Measurements from ENCODE around the gene POU3F2.
A peak's percentile ranks its signal among the peaks of the same experiment; 100 is the strongest.

The POU3F2 gene

GRCh38 chr6:98836962-98837944 is 2.9 kb downstream of the POU3F2 start:
- no peak overlapping the region for H3K4me3 Mint-ChIP-seq
- H3K36me3 Mint-ChIP-seq, result no peaks in the 10 kb centered on the region
- H3K9me3 Mint-ChIP-seq, result no peaks in the 10 kb centered on the region
- ATAC-seq, result no peak
- H3K27ac Mint-ChIP-seq, result no peak overlapping the region
- H3K27me3 Mint-ChIP-seq, result peaks cover 93% of the 10 kb centered on the region
- peaks cover 29% of the 10 kb centered on the region for H3K4me1 Mint-ChIP-seq

DNA sequence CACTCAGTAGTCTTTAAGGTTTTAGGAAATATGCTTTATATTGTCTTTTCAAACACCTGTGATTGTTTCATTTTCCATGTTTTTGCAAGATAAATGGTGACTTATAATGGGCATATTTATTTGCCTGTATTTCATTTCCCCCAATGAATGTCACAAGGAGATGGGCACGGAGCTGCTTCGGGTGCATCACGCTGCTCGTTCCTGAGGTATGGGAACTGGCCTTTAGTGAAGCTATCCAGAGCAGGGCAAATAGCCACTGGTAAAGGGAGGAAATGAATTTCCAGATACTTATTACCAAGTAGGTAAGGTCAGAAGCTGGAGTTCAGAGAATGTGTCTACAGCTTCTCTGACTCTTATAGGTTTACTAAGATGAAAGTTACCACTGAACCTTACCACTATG is 3.7 kb downstream of the POU3F2 start:
- Mint-ChIP-seq H3K36me3 (no peaks in the 10 kb centered on the region), H3K9me3 (no peaks in the 10 kb centered on the region), H3K27me3 (peaks cover 93% of the 10 kb centered on the region), H3K4me3 (no peak overlapping the region), H3K27ac (no peak overlapping the region), H3K4me1 (peaks cover 30% of the 10 kb centered on the region)
- ATAC-seq, result no peak

DNA sequence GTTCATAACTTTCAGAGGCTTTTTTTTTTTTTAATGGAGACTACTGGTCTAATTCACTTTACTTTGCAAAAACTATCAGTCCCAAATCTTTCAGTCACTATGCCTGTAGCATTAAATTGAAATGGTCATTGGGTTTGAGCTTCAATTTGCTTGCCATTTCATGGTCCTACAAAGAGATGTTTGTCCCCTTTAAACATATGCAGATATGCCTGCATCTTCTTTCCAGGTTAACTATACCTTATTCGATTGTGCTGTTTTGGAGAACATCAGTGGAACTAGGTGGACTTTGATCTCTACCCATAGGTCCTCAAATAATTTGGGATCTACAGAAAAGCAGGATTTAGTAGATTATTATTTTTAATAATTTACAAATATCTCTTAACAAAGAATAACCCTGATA is 4.6 kb downstream of the POU3F2 start:
- Mint-ChIP-seq H3K9me3 (no peaks in the 10 kb centered on the region), H3K36me3 (no peaks in the 10 kb centered on the region), H3K4me1 (peaks cover 28% of the 10 kb centered on the region), H3K27ac (no peak overlapping the region), H3K4me3 (no peak overlapping the region), H3K27me3 (peaks cover 93% of the 10 kb centered on the region)
- ATAC-seq, result no peak

DNA sequence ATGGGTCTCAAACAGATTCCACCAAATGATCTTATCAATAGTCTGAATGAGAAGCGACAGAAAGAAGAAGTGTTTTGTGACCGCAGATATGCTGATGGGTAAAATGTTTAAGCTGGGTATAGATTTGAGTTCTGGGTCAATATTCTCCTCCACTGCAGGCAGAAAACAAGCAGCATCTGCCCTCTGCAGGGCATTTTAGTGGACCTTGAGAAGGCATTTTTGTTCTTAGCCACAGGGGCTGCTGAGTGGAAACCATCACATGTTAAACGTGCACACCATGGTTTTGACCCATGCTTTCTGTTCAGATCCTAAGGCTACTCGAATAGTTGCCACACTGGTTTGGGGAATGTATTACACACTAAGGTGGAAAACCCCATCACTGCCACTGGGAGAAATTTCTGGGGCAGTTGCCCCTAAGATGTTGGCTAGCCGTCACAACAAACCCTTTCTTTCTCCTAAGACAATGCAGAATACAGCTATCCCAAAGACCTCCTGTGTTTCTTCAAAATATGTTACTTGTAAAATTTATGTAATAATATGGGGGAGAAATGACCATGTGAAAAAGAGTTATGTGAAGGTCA is 5.5 kb downstream of the POU3F2 start:
- Mint-ChIP-seq H3K4me3 (no peak overlapping the region), H3K36me3 (no peaks in the 10 kb centered on the region), H3K27me3 (peaks cover 93% of the 10 kb centered on the region), H3K27ac (no peak overlapping the region), H3K4me1 (peaks cover 26% of the 10 kb centered on the region), H3K9me3 (no peaks in the 10 kb centered on the region)
- no peak for ATAC-seq

DNA sequence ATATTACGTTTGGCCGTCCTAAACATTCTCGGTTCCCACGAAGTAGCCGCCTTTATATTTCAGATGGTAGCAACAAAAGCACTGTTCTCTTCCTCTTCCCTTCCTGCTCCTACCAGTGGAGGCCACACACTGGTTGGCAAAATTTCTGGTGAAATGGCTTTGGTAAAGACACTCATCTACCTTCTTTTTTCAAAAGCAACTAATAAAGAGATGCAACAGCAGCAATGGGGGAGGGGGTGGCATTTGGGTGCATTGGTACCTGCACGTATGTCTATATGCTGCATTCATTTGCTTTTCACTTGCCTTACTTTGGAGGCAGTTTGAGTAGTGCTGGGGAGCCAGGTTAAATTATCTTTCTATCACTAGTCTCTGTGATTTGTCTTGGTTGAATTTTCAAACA is 6.0 kb downstream of the POU3F2 start:
- Mint-ChIP-seq H3K9me3 (no peaks in the 10 kb centered on the region), H3K36me3 (no peaks in the 10 kb centered on the region), H3K27me3 (peaks cover 97% of the 10 kb centered on the region), H3K4me1 (peaks cover 31% of the 10 kb centered on the region), H3K4me3 (no peak overlapping the region), H3K27ac (no peak overlapping the region)
- ATAC-seq, result no peak

DNA sequence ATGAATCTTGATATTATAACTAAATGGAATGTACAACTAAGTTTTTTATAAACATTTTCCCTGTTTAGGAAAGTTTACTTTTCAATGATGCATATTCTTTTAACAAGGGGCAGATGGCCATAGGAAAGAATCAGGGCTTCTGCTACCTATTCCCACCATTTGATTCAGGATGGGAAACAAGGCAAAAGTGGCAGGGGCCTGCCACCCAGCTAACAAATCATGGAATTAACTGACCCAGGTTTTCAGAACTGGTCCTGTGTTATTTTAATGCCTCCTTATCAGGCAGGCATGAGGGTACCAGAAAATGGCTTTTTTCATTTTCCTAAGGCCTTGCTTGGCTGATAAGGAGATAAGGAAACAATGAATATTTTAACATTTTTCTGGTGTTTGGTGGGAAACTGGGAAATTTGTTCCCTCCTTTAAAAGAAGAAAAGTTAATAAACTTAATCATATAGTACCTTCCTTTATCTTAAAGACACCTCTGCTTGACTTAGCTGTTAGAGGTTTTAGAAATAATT is 6.7 kb downstream of the POU3F2 start:
- Mint-ChIP-seq H3K27ac (no peak overlapping the region), H3K4me3 (no peak overlapping the region), H3K27me3 (peaks cover 97% of the 10 kb centered on the region), H3K9me3 (no peaks in the 10 kb centered on the region), H3K4me1 (peaks cover 31% of the 10 kb centered on the region), H3K36me3 (no peaks in the 10 kb centered on the region)
- ATAC-seq, result no peak

DNA sequence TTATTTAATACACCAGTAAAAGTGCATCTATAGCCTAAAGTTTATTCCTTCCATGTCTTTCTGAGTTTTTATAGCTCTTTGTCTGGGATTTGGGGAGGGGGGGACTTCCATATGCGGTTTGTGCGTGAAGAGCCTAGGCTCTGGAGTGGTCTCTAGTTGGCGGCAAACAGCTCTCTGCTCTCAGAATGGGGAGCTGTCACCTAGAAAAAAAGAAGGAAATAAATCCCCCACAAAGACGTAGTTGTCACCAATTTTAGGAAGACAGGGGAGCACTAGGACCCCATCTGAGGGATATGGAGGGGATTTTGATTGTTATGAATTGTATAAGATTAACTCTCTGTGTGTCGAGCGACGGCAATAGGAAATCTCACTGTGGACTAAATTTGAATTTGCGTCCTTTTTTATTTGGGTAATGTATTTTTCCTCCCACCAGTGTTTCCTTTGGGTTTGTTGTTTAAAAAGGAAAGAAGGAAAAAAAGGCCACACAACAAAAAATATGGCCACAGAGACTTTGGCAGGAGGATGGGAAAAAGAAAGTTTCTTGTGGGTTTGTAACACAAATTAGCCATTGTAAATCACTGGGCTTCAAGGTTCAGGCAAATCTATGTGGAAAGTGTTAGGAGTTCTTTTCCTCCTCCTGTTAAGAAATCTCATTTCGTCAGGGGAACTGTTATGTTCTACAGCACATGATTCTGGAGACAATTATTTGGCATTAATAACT is 7.4 kb downstream of the POU3F2 start:
- peaks cover 32% of the 10 kb centered on the region for H3K4me1 Mint-ChIP-seq
- H3K27ac Mint-ChIP-seq, result no peak overlapping the region
- peaks cover 97% of the 10 kb centered on the region for H3K27me3 Mint-ChIP-seq
- no peaks in the 10 kb centered on the region for H3K9me3 Mint-ChIP-seq
- H3K36me3 Mint-ChIP-seq, result no peaks in the 10 kb centered on the region
- no peak for ATAC-seq
- H3K4me3 Mint-ChIP-seq, result no peak overlapping the region

DNA sequence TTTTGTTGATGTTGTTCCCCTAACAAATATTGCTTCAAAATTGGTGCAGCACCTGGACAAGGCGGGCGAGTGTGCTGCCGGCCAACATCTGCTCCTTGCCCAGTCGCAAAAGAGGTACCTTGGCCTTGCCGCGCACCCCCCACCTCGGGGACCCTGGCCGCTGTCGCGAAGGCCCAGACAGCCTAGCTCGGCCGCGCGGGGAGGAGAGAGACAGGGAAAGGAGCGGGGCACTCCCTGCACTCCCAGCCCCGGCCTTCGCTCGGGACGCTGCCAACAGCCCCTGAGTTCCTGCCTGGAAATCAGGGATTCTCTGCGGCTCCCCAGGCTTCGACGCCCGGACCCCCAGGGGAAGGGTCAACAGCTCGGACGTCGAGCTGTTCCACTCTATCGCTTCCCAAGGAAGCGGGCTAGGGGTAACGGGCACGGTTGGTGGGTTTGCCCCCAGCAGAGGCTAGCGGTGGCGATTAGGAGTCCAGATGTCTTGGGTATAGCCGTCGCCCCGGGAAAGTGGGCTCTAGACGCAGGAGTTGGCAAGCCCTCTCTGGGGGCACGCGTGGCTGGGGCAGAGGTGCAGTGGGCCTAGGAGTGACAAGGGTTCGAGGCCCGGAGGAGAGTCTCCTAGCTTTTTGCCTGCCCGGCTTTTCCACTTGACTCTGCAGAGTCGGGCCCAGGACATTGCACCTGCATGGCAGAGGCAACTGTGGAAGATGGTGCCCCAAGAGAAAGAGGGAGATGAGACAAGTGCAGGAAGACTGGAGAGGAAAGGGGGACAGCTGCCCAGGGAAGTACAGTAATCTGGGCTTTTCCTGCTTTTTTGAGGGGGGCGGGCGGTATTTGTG is 8.2 kb downstream of the POU3F2 start:
- Mint-ChIP-seq H3K36me3 (no peaks in the 10 kb centered on the region), H3K9me3 (no peaks in the 10 kb centered on the region), H3K27ac (no peak overlapping the region), H3K27me3 (peaks cover 97% of the 10 kb centered on the region), H3K4me3 (no peak overlapping the region), H3K4me1 (peaks cover 32% of the 10 kb centered on the region)
- no peak for ATAC-seq

DNA sequence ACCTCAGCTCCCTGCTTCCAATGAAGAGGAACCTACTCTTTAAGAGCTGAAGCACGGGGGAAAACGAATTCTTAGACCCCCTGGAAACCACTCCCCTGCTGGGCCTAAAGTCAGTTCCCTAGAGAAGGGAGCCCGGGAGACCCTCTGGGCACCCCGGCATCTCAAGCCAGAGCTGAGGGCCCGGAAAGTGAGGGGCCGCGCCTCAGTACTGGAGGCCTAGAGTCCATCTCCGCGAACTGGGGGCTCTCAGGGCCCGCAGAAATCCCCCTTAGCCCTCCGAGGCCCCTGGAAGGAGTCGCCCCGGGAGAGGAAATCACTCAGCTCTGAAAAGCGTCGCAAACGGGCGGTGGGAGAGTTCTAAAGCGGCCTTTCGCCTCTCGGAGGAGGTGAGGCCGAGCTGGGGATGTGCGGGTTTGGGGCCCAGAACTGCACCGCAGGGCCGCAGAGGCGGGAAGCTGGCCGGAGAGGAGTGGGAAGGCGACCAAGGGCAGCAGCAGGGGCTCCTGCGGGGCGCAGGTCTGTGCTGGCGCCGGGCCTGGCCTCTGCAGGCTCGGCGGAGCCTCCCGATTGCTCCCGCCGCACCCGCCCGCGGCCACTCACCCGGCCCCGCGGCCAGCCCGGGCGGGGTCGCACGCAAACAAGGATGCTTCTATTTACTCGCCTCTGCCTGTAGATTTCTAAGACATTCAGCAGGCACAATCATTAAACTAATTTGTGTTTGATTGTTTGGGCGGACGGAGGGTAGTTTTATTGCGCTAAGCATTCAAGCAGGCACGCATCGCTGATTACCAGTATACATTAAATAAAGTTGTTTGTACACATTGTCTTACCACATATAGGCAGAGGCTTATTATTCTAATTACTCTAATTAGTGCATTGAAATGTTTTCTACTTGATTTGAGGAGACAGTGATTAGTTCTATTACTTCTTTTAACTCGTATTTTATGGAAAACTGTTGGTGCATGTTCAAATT is 9.2 kb downstream of the POU3F2 start:
- Mint-ChIP-seq H3K27ac (no peak overlapping the region), H3K4me1 (peaks cover 37% of the 10 kb centered on the region), H3K27me3 (peaks cover 97% of the 10 kb centered on the region), H3K36me3 (peaks cover under 1% of the 10 kb centered on the region), H3K4me3 (peak overlapping the region; percentile 48), H3K9me3 (no peaks in the 10 kb centered on the region)
- no peak for ATAC-seq

DNA sequence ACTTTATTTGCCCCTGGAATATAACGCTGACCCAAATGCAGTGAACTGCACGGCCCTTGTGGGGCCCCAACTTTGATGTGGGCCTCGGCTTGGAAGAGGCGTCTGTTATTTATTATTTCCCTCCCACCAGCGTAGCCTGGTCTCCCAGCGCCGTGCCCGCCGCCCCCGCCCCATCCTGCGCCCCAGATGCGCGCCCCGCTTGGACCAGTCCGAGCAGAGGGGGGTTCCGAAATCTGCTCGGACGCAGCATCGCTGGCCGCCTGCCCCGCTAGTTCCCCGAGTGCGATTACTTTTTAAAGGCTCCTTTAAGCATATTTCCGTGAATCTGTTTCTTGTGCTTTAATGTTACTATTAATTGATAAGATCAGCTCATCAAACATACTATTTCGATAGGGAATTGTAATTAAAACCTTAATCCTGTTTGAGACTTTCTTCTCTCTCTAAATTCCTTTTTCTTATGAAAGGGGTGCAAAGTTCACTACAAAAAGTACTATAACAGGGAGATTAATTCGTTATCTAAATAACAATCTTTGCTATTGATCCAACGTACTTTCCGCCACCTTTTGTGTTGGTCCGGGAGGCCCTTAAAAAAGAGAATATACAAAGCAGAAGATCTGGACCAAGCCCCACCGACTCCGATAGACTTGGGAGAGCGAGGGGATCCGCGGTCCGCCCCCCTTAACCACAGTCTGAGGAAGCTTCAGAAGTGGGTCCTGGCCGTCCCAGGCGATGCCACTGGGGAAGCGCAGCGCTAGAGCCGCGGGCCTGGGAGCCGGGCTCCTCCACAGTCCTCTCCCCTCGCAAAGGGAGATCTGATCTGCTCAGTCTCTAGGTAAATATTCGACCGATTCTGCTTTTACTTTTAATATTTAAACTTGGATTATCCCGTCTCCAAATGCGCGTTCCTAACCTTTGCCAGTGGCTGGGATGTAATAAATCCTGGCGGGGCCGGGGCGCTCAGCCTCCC is 10.2 kb downstream of the POU3F2 start:
- ATAC-seq, result no peak

DNA sequence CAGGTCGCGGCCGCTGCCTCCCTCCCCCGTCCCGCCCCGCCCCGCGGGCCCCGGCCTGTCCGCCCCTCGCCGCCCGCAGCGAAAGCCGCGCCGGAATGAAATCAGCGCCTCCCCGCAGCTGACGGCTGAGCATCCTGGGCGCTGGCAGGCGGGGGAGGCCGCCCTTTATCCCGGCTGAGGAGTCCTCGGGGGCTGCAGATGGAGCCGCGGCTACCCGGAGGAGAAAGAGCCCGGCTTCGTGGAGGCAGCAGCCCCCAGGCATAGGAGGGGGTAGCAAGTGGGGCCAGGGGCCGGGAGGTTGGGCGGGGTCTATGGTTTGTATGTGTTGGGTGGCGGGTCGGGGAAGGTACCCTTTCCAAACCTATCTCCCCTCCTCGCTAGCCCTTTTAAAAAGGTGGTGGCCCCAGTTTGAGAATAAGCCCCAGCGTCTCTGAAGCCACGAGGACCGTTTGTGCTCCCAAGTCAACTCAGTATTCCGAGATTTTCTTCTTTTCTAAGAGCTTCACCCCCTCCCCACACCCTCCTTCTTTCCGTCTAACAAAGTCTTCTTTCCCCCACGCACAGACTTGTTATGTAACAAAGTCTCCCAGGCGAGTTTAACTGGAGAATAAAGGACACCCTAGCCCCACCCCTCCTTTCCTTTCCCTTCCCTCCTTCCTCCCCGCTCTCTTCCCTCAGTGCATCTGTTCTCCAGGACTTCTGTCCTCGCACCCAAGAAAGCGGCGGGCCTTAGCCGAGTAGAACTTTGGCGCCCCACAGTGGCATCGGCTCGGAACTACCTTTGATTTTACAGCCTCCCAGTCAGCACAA is 11.0 kb downstream of the POU3F2 start:
- H3K4me1 Mint-ChIP-seq, result peaks cover 39% of the 10 kb centered on the region
- peaks cover 100% of the 10 kb centered on the region for H3K27me3 Mint-ChIP-seq
- H3K36me3 Mint-ChIP-seq, result peaks cover 8% of the 10 kb centered on the region
- no peak overlapping the region for H3K27ac Mint-ChIP-seq
- H3K4me3 Mint-ChIP-seq, result peak overlapping the region; percentile 51
- ATAC-seq, result no peak
- no peaks in the 10 kb centered on the region for H3K9me3 Mint-ChIP-seq

More for the DNA sequence above, 10.2 kb downstream of the POU3F2 start:
- H3K4me3 Mint-ChIP-seq, result peak overlapping the region; percentile 30
- H3K27ac Mint-ChIP-seq, result no peak overlapping the region
- peaks cover 39% of the 10 kb centered on the region for H3K4me1 Mint-ChIP-seq
- H3K27me3 Mint-ChIP-seq, result peaks cover 100% of the 10 kb centered on the region
- peaks cover 8% of the 10 kb centered on the region for H3K36me3 Mint-ChIP-seq
- no peaks in the 10 kb centered on the region for H3K9me3 Mint-ChIP-seq

GRCh38 chr6:98846021-98846380 is 11.6 kb downstream of the POU3F2 start:
- peaks cover 39% of the 10 kb centered on the region for H3K4me1 Mint-ChIP-seq
- no peak overlapping the region for H3K27ac Mint-ChIP-seq
- no peaks in the 10 kb centered on the region for H3K9me3 Mint-ChIP-seq
- H3K4me3 Mint-ChIP-seq, result peak overlapping the region; percentile 51
- peaks cover 100% of the 10 kb centered on the region for H3K27me3 Mint-ChIP-seq
- H3K36me3 Mint-ChIP-seq, result peaks cover 8% of the 10 kb centered on the region
- ATAC-seq, result no peak
